Tibial nerve (tissue), 3 donors: ENCODE results near the gene BEAN1.

Experiments used
- POLR2A ChIP-seq, 2 donors: fragments of 450-650 bp; IDR thresholded peaks; one replicate each; pipeline ENCODE4 v1.6.1; 2017; ENCODE audit warnings: antibody characterized with exemption in 2 of 2, mild to moderate bottlenecking in 2 of 2, moderate library complexity in 2 of 2
- TF ChIP-seq, protein P1 (sequence below), 5 experiments: fragments of 200-600 bp in 3 of 5; fragments of 450-650 bp in 2 of 5; sonication (generic) in 3 of 5; IDR thresholded peaks; one replicate each; pipeline ENCODE4 v1.5.1; 2016 to 2019; ENCODE audit warnings: antibody characterized with exemption in 5 of 5, mild to moderate bottlenecking in 3 of 5, moderate library complexity in 2 of 5

DNA sequence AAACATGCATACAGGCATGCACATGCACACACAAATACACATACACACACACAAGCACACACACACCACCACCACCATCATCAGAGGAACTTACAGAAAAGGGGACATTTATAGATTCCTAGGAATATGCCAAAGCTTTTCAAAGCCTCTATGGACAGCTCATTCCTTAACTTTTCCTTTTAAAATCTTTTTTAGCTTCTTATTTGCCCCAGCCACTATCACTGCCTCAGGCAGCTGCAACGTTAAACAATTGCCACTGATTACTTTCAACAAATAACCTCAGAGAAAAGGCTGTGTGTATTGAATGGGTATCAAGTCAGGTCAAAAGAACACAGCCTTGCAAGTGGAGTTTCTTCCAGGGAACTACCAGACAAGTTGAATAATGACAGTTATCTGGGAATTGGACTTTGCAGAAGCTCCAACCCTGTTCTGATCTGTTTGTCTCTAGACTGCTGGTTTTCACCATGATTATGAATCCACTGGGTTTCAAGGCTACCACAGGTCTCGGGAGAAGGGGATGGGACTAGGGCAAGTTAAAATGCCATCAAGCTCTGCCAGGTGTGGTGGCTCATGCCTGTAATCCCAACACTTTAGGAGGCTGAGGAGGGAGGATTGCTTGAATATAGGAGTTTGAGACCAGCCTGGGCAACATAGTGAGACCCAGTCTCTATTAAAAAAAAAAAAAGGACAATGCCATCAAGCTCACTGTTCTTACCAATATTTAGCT is 21.9 kb upstream of the BEAN1 start:
- TF ChIP-seq, protein P1, sequence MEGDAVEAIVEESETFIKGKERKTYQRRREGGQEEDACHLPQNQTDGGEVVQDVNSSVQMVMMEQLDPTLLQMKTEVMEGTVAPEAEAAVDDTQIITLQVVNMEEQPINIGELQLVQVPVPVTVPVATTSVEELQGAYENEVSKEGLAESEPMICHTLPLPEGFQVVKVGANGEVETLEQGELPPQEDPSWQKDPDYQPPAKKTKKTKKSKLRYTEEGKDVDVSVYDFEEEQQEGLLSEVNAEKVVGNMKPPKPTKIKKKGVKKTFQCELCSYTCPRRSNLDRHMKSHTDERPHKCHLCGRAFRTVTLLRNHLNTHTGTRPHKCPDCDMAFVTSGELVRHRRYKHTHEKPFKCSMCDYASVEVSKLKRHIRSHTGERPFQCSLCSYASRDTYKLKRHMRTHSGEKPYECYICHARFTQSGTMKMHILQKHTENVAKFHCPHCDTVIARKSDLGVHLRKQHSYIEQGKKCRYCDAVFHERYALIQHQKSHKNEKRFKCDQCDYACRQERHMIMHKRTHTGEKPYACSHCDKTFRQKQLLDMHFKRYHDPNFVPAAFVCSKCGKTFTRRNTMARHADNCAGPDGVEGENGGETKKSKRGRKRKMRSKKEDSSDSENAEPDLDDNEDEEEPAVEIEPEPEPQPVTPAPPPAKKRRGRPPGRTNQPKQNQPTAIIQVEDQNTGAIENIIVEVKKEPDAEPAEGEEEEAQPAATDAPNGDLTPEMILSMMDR (IDR thresholded peaks at IDR 0.05) = no peak
- no peak for TF ChIP-seq POLR2A (IDR thresholded peaks at IDR 0.05)
